ENCODE data around the gene CNPY1.

GRCh38 chr7:155484483-155485399 is 61.6 kb downstream of the CNPY1 start:
- TF ChIP-seq CTCF (conservative IDR thresholded peaks at IDR 0.05 in 1 of 2, IDR thresholded peaks at IDR 0.05 in 1 of 2; ENCODE audit: low read depth in 1 of 2, low read length in 2 of 2), result no peak
- no peak for TF ChIP-seq EZH2 (IDR thresholded peaks at IDR 0.05; ENCODE audit: low read length, missing control alignments)

All from fibroblast of lung (primary cell).